Pancreas (tissue), 10 donors: Measurements from ENCODE around the gene PHF11. TPM values are rescaled to one million over a fixed set of nuclear protein-coding genes. Genes with fewer than 3 reads are reported as not detected.
"Not testable (repeated sequence)": the region's sequence is repeated elsewhere in the genome, so short reads cannot be mapped to it uniquely, and the experiment has no call there.

Experiments
- ATAC-seq, 4 donors: fragments of 200-7000 bp; cut with Tn5 transposase; one replicate each; pipeline versions ENCODE4 v1.8.0 to v1.9.1; 2020; ENCODE audit warnings: mild to moderate bottlenecking in 4 of 4, moderate library complexity in 4 of 4
- DNase-seq, 6 donors: peaks; one replicate each; pipeline ENCODE4 v3.0.0-alpha.2; 2020
- FAIRE-seq: peaks from 2 replicates; lab custom pipeline; 2012; peaks lifted over from hg19 to GRCh38; lab: Jason Lieb, UNC
- H3K27ac ChIP-seq, 4 donors: fragments of 200-600 bp; sonication (generic); 1 replicate in 3 of 4; 2 replicates in 1 of 4; pipeline versions ENCODE4 v1.5.0 to v1.8.0; 2020
- H3K27me3 ChIP-seq, 4 donors: fragments of 200-600 bp; one replicate each; pipeline ENCODE4 v1.8.0; 2021
- H3K36me3 ChIP-seq, 3 donors: fragments of 200-600 bp; sonication (generic) in 1 of 3; one replicate each; pipeline versions ENCODE4 v1.5.0 to v1.8.0; 2020 to 2021
- H3K4me1 ChIP-seq, 3 donors: fragments of 200-600 bp; one replicate each; pipeline ENCODE4 v1.8.0; 2021
- H3K4me3 ChIP-seq, 4 donors: fragments of 200-600 bp; sonication (generic) in 2 of 4; one replicate each; pipeline versions ENCODE4 v1.5.0 to v1.8.0; 2020 to 2021
- H3K9me3 ChIP-seq, 4 donors: fragments of 200-600 bp; one replicate each; pipeline ENCODE4 v1.8.0; 2021
- WGBS, 2 donors: extraction: QIAGEN DNeasy Blood & Tissue Kit; methylation state at CpG; one replicate each; pipeline ENCODE4 v1.1.7; 2013; 5-methylcytosine and 5-hydroxymethylcytosine counted together
- intact Hi-C, 3 donors: fragments of 100-400 bp; cut with DNase I; formaldehyde crosslinking; loops; one replicate each; pipeline versions ENCODE4 v1.11.1 to v1.14.2; 2022
- polyA plus RNA-seq, 2 donors: library from polyadenylated mRNA; stranded (reverse); fragments of 200-250 nt; gene quantifications; one replicate each; pipeline ENCODE4 v1.2.3, GENCODE V29; 2013
- total RNA-seq, 6 donors: library from RNA; stranded (reverse); fragmentation: NEBNext Ultra II Directional in 4 of 6; extraction: Animal tissue kit (Norgen Biotek cat#: 25700) in 4 of 6; gene quantifications; one replicate each; pipeline versions ENCODE4 v1.2.1 to v1.2.4, GENCODE V29; 2021 to 2023
- TF ChIP-seq, protein P1 (sequence below), 4 donors: fragments of 200-600 bp; sonication (generic) in 3 of 4; IDR thresholded peaks; one replicate each; pipeline versions ENCODE4 v1.5.0 to v1.8.0; 2021; ENCODE audit warnings: antibody characterized with exemption in 4 of 4
- donor health status: healthy with polysubstance abuse.
- donor health status: DM: no; HTN: no; CAD: no; lungs with moderate emphysema.
- donor health status: DM: no; HTN: no; CAD: no.
- donor health status: control.
- donor health status: control.
- donor health status: Bipolar disorder and iron deficiency.
- donor health status: DM: yes; HTN: yes; CAD: no.
- donor health status: DM: no; HTN: no; CAD: no.
- donor health status: DM: no; HTN: no; CAD: no.
- donor health status: DM: yes; HTN: yes; CAD: no.

The PHF11 gene
- total and polyA plus RNA-seq, 8 donors, result 14.5 to 58.5 (median 20.4) TPM

- Histone ChIP-seq H3K36me3 (peaks cover 0 to 12% (median 0%) of the 10 kb centered on the region in 3 donors), H3K4me1 (peaks cover 0 to 3% (median under 1%) of the 10 kb centered on the region in 3 donors), H3K27me3 (no peaks in the 10 kb centered on the region), H3K4me3 (no peak overlapping the region), H3K9me3 (no peaks in the 10 kb centered on the region), H3K27ac (no peak overlapping the region)
- DNase-seq (no peak), ATAC-seq (no peak), FAIRE-seq (no peak)
- 31 to 32% methylated on average over 1 of the region's 1 CpG for WGBS, 2 donors
- TF ChIP-seq, protein P1, sequence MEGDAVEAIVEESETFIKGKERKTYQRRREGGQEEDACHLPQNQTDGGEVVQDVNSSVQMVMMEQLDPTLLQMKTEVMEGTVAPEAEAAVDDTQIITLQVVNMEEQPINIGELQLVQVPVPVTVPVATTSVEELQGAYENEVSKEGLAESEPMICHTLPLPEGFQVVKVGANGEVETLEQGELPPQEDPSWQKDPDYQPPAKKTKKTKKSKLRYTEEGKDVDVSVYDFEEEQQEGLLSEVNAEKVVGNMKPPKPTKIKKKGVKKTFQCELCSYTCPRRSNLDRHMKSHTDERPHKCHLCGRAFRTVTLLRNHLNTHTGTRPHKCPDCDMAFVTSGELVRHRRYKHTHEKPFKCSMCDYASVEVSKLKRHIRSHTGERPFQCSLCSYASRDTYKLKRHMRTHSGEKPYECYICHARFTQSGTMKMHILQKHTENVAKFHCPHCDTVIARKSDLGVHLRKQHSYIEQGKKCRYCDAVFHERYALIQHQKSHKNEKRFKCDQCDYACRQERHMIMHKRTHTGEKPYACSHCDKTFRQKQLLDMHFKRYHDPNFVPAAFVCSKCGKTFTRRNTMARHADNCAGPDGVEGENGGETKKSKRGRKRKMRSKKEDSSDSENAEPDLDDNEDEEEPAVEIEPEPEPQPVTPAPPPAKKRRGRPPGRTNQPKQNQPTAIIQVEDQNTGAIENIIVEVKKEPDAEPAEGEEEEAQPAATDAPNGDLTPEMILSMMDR (IDR thresholded peaks at IDR 0.05), result no peak
- intact Hi-C loops, result no loop called here
Measured at GRCh38 chr13:49472186-49472585, 23.6 kb upstream of the PHF11 start.

- intact Hi-C loops, result no loop called here
- H3K9me3 ChIP-seq, result no peaks in the 10 kb centered on the region
- no peak for FAIRE-seq
- no peak for DNase-seq
- H3K4me1 ChIP-seq, result no peaks in the 10 kb centered on the region
- ATAC-seq, result no peak
- no peak overlapping the region for H3K27ac ChIP-seq
- H3K4me3 ChIP-seq, result no peak overlapping the region
- peaks cover 0 to 24% (median 0%) of the 10 kb centered on the region in 3 donors for H3K36me3 ChIP-seq
- 90 to 95% methylated on average over 7 of the region's 7 CpGs for WGBS, 2 donors
- TF ChIP-seq, protein P1 (IDR thresholded peaks at IDR 0.05), result no peak
- H3K27me3 ChIP-seq, result no peaks in the 10 kb centered on the region
Measured at GRCh38 chr13:49476529-49476928, 19.2 kb upstream of the PHF11 start.

DNA sequence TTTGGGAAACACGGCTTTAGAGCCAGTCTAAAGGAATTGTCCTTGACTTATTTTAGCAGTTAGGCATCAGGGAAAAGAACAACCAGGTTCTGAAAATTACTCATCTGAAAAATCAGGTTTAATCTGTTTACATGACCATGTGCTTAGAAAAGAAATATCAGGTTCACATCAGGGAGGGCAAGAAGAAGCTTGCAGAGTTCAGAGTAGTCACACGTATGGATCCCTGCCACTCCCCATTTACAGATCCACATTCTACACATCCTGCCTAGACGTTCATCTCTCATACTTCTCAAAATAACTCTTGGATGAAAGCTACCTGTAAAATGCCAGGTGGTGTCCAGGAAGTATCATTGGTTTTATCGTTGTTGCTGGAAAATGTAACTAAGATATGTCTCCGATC, 14.0 kb upstream of the PHF11 start:
- no peak overlapping the region for H3K27ac ChIP-seq
- ATAC-seq (no peak), DNase-seq (no peak), FAIRE-seq (no peak)
- WGBS, 2 donors, result 72 to 84% methylated on average over 5 of the region's 5 CpGs
- H3K4me3 ChIP-seq, result no peak overlapping the region
- H3K36me3 ChIP-seq, result peaks cover 0 to 44% (median 0%) of the 10 kb centered on the region in 3 donors
- H3K4me1 ChIP-seq, result no peaks in the 10 kb centered on the region
- TF ChIP-seq, protein P1 (IDR thresholded peaks at IDR 0.05), result no peak
- H3K27me3 ChIP-seq, result no peaks in the 10 kb centered on the region
- H3K9me3 ChIP-seq, result no peaks in the 10 kb centered on the region
- intact Hi-C loops, result no loop called here

GRCh38 chr13:49488563-49488962, 7.2 kb upstream of the PHF11 start:
- Histone ChIP-seq H3K4me3 (no peak overlapping the region), H3K27ac (no peak overlapping the region), H3K36me3 (peaks cover 0 to 21% (median 0%) of the 10 kb centered on the region in 3 donors), H3K4me1 (no peaks in the 10 kb centered on the region), H3K27me3 (no peaks in the 10 kb centered on the region), H3K9me3 (no peaks in the 10 kb centered on the region)
- ATAC-seq (no peak), FAIRE-seq (no peak), DNase-seq (no peak)
- intact Hi-C loops, result no loop called here
- TF ChIP-seq, protein P1 (IDR thresholded peaks at IDR 0.05), result no peak
- WGBS, 2 donors, result 94 to 97% methylated on average over 2 of the region's 2 CpGs

- Histone ChIP-seq H3K9me3 (no peaks in the 10 kb centered on the region), H3K27ac (peak overlapping the region; percentile 90 to 95 (median 92)), H3K27me3 (no peaks in the 10 kb centered on the region), H3K36me3 (no peaks in the 10 kb centered on the region), H3K4me1 (no peaks in the 10 kb centered on the region), H3K4me3 (peak overlapping the region; percentile 24 to 60 (median 48))
- DNase-seq, result no peak
- no peak for ATAC-seq
- 20 to 42% methylated on average over 2 of the region's 2 CpGs for WGBS, 2 donors
- TF ChIP-seq, protein P1 (IDR thresholded peaks at IDR 0.05), result no peak
- no peak for FAIRE-seq
- intact Hi-C loops, result loop anchor here in 1 of 3 donors (10.0 kb wide), 1 partner anchor 50 kb away; no protein-coding TSS in a partner anchor
Measured at GRCh38 chr13:49494645-49495044, 1.1 kb upstream of the PHF11 start.

DNA sequence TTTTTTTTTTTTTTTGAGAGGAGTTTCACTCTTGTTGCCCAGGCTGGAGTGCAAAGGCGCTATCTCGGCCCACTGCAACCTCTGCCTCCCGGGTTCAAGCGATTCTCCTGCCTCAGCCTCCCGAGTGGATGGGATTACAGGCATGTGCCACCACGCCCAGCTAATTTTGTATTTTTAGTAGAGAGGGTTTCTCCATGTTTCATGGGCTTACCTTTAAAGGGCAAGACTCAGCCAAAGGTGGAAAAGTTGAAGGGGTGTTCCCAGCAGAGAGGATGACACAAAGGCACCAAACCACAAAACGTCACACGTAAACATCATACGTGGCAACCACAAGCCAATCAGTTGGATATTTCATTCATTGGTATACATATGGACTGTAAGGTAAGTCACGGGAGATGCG, 1.1 kb downstream of the PHF11 start:
- not testable (repeated sequence) for ATAC-seq, H3K36me3 ChIP-seq, FAIRE-seq, H3K4me1 ChIP-seq, DNase-seq, H3K9me3 ChIP-seq, H3K27me3 ChIP-seq
- peak overlapping the region in 2 of 4 donors; percentile 57 to 60 for H3K4me3 ChIP-seq
- intact Hi-C loops, result loop anchor here in 1 of 3 donors (10.0 kb wide), 1 partner anchor 48 kb away; no protein-coding TSS in a partner anchor
- H3K27ac ChIP-seq, result peak overlapping the region in 3 of 4 donors; percentile 91 to 95 (median 92)
- 70 to 76% methylated on average over 11 of the region's 11 CpGs for WGBS, 2 donors
